HG03159 (cell line): ENCODE results near the gene RPL35.

ENCODE experiments used
- ATAC-seq: cut with Tn5 transposase; IDR thresholded peaks from one replicate; pipeline ENCODE4 v1.9.1; 2021; ENCODE audit warnings: mild to moderate bottlenecking, moderate library complexity; ENCODE audit not compliant: unreplicated experiment

Gene RPL35

DNA sequence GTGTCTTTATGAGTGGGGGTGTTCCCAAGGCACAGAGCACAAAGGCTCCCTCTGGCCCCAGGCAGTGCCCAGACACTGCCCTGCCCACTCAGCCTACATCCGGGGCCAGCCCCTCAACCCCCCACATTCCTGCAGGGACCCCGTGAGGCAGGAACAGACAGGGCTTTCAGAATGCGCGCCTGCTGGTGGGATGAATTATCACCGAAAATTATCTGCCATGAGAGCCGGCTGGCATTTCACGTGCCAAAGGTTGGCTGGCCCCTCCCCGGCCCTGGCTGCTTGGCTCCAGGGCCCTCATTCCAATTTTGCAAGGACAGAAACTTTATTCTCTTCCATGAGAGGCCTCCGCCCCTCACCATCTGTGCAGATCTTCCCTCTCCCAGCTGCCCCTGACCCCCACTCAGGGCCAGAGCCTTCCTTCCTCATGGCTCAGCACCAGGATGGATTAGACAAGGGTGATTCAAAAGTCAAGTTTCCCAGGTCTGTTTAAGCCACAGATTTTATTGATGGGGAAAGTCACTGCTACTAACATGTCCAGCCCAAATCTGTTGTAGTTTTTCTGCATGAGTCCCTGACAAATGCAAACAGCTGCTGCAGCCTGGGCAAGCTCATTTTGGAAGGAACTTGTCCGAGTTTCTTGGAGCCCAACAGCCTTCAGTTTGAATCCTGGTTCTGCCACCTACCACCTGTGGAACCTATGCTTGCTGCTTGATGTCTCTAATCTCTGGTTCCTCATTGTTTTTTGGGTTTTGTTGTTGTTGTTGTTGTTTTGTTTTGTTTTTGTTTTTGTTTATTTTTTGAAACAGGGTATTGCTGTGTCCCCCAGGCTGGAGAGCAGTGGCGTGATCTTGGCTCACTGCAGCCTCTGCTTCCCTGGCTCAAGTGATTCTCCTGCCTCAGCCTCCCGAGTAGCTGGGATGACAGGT, 40.8 kb downstream of the RPL35 start:
- no peak for ATAC-seq

DNA sequence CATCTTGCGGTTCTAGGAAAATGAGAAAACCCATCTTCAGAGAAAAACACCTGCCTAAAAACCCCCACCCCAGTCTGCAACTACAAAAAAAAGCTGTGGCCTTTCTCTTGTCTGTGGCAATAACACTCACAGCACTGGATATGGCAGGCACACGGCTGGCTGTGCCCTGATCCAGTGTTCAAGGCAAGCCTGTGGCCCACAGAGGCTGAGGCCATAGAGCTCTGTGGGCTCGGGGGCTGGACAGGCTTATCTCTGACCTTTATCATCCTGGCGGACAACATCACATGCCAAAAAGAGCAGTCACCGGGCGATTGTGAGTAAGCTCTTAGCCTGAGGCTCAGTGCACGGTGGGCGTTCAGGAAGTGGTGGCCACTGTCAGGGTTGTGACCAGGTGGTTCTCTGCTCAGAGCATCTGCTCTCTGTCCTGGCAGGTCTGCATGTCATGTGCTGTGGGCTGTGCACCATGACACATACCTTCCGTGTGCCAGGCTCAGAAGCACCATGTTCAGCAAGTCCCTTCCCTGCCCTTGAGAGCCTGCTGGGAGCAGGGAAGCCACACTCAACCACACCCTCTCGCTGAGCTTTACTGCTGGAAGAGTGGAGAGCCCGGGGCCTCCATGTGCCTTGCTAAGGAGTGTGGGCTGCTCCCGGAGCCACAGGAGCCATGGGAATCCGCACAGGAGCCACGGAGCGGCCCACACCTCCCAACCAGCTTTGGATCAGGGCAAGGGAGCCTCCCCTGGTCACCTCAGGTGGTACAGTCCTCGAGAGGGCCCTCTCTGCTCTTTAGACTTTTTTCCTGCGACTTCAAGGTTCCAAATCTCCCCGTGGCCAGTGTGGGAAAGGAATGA, 43.1 kb downstream of the RPL35 start:
- ATAC-seq: no peak

DNA sequence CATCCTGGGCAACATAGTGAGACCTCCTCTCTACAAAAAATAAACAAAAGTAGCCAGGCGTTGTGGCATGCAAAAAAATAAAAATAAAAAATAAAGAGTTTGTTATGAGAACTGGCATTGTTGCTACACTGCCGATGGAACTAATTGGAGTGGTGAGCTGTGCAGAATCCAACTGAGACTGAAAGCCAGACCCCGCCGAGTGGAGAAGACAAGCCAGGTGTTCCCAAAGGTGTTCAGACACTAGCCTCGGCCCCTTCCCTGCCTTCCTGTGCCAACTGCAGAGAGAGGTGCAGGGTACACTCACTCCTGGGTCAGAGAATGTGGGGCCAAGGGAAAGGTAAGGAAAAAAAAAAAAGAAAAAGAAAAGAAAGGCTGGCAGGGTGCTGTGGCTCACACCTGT, 46.2 kb downstream of the RPL35 start:
- no peak for ATAC-seq

DNA sequence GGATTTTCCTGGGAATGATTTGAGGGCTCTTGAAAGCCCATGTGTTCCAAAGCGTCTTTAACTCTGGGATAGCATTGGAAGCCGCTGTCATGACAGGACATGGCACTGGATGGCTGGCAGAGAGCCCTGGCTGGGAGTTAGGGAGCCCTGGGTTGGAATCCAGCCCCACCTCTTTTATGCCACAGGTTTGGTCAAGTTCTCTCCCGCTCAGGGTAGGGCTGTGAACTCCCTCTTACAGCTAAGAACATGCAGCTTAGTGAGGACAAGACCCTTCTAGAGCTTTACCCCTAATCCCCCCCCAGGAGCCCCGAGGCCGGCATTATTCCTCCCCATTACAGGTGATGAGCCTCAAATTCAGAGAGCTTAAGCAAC, 47.6 kb downstream of the RPL35 start:
- ATAC-seq: no peak

DNA sequence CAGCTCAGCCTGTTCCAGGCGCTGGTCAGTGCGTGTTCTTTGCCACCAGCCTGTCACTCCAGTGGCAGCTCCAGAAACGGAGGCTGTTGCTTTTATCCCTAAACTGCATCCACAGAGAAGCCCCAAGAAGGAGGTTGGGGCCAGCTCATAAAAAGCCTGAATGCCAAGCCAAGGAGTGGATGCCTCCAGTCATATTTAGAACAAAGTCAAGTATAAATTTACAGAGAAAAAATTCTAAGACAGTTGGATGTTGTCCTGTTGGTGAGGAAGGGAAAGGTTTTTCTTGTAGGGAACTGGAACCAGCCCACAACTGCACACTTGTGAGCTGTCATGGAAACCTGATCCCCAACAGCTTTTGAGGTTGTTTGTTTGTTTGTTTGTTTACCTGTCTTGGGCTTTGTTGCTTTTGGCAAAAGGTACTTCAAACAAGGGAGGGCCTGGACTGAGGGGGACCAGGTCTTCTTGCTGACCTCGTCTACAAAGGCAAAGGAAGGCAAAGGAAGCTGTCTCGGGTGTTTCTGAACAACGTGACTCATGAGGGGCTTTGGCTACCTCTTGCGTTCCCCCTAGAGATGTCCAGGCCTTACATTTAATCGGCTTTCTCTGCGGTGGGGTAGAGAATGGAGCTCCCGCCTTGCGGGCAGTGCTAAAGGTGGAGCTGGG, 48.1 kb downstream of the RPL35 start:
- no peak for ATAC-seq

DNA sequence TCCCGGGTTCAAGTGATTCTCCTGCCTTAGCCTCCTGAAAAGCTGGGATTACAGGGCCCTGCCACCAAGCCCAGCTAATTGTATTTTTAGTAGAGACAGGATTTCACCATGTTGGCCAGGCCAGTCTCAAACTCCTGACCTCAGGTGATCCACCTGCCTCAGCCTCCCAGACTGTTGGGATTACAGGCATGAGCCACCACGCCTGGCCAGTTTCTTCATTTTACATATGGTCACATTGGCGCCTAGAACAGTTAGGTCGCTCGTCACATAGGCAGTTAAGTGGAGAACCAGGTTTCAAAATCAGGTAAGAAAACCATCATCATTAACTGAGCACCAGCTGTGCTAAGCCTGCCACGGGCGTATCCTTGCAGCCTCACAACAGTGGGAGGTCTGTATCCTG, 48.7 kb downstream of the RPL35 start:
- ATAC-seq: no peak

DNA sequence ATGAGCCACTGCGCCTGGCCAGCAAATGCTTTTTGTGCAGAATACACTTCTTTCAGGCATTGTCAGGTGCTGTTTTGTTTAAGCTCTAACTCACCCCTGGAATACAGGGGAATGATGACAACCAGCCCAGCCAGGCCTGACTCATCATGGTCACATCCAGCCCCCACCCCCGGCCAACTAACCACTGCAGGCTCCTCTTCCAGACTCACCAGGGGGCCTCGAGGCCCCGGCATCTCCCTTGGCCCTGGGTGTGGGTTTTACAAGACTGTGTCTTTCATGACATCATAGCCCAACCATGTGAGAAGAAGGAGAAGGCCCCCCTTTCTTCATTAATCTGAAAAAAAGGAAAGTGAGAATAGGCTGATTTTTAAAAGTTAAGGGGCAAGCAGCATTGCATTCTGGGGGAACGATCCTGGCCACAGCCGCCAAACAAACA, 49.3 kb downstream of the RPL35 start:
- no peak for ATAC-seq

DNA sequence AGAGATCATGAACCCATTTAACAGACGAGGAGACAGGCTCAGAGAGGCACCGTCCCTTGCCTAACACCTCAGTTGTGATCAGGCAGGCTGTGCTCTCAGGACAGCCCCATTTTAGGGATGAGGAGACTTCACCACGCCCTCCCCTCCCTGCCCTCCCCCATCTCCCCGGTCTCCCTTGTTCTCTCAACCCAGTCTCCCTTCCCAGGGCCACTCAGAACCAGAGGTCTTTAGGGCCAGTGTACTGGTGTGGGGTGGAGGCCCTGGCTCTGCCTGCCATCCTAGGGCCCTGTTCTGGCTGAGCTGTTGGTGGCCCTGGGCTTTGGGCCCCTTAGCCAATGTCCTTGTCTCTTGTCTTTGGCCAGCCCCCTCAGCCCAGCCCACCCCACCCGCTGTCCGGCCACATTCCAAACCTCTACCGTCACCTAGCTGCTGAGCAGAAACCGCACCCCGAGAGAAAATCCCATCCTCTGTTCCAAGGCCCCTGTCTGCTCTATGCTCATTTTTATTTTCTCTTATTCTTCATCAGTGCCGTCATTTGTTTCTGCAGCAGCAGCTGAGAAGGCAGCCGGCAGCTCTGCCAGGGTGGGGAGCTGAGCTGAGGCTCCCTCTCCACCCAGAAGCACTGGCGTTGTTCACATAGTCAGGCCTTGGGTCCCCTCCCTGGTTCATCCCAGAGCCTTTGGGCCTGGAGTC, 50.9 kb downstream of the RPL35 start:
- ATAC-seq: no peak

DNA sequence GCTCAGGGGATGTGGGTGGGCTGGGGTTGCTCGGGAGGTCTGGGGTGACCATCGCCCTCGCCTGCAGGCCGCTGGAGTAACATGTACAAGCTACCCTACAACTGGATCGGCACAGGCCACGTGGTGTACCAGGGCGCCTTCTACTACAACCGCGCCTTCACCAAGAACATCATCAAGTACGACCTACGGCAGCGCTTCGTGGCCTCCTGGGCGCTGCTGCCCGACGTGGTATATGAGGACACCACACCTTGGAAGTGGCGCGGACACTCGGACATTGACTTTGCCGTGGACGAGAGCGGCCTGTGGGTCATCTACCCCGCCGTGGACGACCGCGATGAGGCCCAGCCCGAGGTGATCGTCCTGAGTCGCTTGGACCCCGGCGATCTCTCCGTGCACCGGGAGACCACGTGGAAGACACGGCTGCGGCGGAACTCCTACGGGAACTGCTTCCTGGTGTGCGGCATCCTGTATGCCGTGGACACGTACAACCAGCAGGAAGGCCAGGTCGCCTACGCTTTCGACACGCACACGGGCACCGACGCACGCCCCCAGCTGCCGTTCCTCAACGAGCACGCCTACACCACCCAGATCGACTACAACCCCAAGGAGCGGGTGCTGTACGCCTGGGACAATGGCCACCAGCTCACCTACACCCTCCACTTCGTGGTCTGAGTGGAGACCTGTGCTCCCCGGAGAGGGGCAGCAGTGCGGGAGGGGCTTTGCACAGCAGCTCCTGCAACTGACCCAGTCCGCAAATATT, 51.8 kb downstream of the RPL35 start:
- ATAC-seq: no peak

DNA sequence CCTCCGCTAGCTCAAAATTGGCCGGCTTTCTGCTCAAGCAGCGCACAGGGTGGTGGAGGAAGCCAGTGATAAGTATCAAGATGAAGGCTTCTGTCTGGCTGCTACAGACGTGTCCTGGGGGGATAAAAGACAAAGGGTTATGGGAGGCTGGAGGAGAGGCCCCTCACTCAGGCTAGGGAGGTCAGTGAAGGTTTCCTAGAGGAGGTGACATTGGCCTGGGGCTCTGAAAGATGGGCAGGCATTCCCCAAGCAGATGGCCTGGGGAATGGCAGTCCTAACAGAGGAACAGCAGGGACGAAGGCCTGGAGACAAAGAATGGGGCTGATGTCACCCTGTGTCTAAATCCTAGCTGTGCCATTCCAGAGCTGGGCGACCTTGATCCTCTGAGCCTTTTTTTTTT, 52.5 kb downstream of the RPL35 start:
- ATAC-seq: no peak

DNA sequence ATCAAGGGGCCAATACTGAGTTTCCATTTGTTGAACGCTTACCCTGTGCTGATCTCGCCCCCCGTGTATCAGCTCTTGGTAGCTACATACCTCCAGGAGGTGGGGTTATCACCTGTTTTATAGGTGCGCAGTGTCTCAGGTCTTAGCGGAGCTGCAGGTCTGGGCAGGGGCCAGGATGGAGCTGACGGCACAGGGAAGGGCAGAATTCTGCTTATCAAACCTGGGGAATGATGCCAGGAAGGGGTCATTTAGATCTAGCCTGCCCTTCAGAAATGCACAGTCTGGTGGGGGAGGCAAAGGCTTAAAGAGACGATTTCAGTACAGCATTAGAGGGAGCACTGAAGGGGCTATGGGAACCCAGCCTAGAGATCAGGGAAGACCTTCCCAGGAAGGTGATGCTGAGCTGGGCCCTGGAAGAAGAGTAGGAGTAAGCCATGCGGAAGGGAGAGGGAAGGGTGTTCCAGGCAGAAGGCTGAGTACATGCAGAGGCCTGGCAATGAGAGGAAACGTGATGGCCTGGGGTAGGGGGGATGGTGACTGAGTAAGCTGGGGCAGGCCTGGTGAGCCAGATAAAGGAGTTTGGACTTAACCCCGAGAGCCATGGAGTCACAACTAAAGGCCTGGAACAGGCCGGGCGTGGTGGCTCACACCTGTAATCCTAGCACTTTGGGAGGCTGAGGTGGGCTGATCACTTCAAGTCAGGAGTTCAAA, 53.4 kb downstream of the RPL35 start:
- no peak for ATAC-seq
